ENCODE data around the gene FOXP1. TPM values are rescaled to one million over a fixed set of nuclear protein-coding genes. Genes with fewer than 3 reads are reported as not detected.
A peak's percentile ranks its signal among the peaks of the same experiment; 100 is the strongest.

The FOXP1 gene
- total RNA-seq, 2 experiments from 2014 or later = 203 to 205 TPM

DNA sequence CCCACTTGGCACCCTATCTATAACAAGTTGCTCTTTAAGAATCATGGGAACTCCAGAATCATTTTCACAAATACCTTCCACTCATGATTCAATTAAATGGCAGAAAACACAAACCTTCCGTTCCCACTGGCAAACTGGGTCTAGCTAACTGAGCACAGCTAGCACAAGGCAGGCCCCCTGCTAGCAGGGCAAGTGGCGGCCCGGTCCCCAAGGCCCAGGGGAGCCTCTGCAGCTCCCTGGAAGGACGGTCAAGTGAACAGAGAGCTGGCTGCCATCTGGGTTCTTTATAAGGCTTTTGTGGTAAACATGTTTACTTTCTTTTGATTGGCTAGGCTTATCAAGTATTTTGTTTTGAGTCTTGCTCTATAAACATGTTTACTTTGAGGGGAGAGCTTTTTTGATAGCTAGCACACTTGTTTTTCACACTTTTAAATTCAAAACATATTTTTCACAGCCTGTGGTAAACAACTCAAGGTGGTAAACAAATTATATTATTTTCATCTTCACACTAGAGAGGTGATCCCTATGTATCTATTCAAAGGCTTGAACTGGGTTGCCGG lies 81.4 kb downstream of the FOXP1 start:
- no peak overlapping the region for H3K27ac Mint-ChIP-seq
- peaks cover 45% of the 10 kb centered on the region for H3K36me3 Mint-ChIP-seq
- peaks cover 55% of the 10 kb centered on the region for H3K4me1 Mint-ChIP-seq
- no peak overlapping the region for H3K4me3 Mint-ChIP-seq
- no peak for DNase-seq
- H3K27me3 Mint-ChIP-seq = no peaks in the 10 kb centered on the region
- peaks cover 5% of the 10 kb centered on the region for H3K9me3 Mint-ChIP-seq

DNA sequence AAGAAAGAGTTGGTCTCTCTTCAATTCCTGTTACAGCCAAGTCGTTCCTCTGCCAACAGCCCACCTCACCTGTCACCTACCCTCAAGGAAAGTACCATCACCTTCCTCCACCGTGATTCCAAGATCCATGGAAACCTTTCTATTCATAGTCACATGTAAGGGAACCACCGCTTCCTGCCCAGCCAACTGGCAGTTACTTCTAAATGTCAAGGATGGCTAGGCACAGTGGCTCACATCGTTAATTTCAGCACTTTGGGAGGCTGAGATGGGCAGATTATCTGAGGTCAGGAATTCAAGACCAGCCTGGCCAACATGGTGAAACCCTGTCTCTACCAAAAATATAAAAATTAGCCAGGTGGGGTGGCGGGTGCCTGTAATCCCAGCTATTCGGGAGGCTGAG lies 82.8 kb downstream of the FOXP1 start:
- H3K4me1 Mint-ChIP-seq = peaks cover 68% of the 10 kb centered on the region
- DNase-seq = no peak
- no peaks in the 10 kb centered on the region for H3K27me3 Mint-ChIP-seq
- H3K27ac Mint-ChIP-seq = peak overlapping the region; percentile 14
- no peak overlapping the region for H3K4me3 Mint-ChIP-seq
- H3K9me3 Mint-ChIP-seq = peaks cover 5% of the 10 kb centered on the region
- peaks cover 48% of the 10 kb centered on the region for H3K36me3 Mint-ChIP-seq

- H3K9me3 Mint-ChIP-seq = peaks cover 5% of the 10 kb centered on the region
- no peak for DNase-seq
- no peak overlapping the region for H3K27ac Mint-ChIP-seq
- no peak overlapping the region for H3K4me3 Mint-ChIP-seq
- peaks cover 54% of the 10 kb centered on the region for H3K36me3 Mint-ChIP-seq
- no peaks in the 10 kb centered on the region for H3K27me3 Mint-ChIP-seq
- peaks cover 78% of the 10 kb centered on the region for H3K4me1 Mint-ChIP-seq
Observed at GRCh38 chr3:71499227-71499876, 84.2 kb downstream of the FOXP1 start.

GRCh38 chr3:71498543-71498942 lies 85.0 kb downstream of the FOXP1 start:
- H3K4me1 Mint-ChIP-seq = peaks cover 73% of the 10 kb centered on the region
- H3K36me3 Mint-ChIP-seq = peaks cover 50% of the 10 kb centered on the region
- no peaks in the 10 kb centered on the region for H3K27me3 Mint-ChIP-seq
- peaks cover 5% of the 10 kb centered on the region for H3K9me3 Mint-ChIP-seq
- no peak for DNase-seq
- H3K27ac Mint-ChIP-seq = peak overlapping the region; percentile 16
- H3K4me3 Mint-ChIP-seq = no peak overlapping the region

DNA sequence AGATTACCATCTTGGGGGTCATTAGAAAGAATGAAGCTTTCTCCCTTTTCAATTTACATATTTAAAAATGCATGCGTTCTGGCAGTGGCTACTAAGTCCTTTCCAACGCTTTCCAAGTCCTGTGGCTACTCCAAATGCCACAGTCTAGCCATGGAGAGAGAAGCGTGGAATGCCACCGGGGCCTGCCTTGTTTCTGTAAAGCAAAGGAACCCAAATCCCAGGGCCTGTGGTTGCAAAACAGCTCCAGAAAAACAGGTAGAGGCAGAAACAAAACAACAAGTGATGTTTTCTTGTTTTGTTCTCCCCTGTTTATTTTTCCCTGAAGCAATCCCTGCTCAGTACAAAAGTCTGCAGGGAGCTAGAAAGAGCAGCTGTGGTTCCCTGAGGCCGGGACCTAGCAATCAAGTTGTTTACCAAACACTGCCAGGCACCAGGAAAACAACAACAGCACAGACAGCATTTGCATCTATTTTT lies 85.5 kb downstream of the FOXP1 start:
- H3K9me3 Mint-ChIP-seq = peaks cover 5% of the 10 kb centered on the region
- peaks cover 49% of the 10 kb centered on the region for H3K36me3 Mint-ChIP-seq
- no peaks in the 10 kb centered on the region for H3K27me3 Mint-ChIP-seq
- H3K4me1 Mint-ChIP-seq = peaks cover 73% of the 10 kb centered on the region
- H3K27ac Mint-ChIP-seq = no peak overlapping the region
- DNase-seq = no peak
- no peak overlapping the region for H3K4me3 Mint-ChIP-seq

DNA sequence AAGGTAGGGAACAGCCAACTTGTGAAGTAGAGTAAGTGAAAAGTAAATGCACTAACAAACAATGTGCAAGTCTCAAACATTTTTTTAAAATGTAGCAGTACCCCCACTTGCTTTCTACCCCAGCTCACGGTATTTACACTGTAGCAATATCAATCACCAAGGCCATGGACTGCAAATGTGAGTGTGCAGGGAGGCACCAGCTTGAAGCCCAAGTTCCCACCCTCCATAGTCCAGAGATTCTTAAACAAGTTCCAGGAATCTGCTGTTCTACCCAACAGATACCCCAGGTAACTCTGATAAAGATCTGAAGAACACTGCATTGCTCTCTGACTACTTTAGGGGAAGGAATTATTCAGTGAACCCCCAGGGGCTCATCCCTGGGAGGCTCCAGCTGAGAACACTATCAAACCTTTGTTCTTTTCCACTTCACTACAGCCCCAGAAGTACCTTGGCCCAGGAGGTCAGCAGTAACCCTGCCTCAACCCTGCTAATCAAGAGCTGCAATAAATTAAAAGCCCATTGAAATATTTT lies 86.1 kb downstream of the FOXP1 start:
- H3K9me3 Mint-ChIP-seq = peaks cover 8% of the 10 kb centered on the region
- no peak for DNase-seq

DNA sequence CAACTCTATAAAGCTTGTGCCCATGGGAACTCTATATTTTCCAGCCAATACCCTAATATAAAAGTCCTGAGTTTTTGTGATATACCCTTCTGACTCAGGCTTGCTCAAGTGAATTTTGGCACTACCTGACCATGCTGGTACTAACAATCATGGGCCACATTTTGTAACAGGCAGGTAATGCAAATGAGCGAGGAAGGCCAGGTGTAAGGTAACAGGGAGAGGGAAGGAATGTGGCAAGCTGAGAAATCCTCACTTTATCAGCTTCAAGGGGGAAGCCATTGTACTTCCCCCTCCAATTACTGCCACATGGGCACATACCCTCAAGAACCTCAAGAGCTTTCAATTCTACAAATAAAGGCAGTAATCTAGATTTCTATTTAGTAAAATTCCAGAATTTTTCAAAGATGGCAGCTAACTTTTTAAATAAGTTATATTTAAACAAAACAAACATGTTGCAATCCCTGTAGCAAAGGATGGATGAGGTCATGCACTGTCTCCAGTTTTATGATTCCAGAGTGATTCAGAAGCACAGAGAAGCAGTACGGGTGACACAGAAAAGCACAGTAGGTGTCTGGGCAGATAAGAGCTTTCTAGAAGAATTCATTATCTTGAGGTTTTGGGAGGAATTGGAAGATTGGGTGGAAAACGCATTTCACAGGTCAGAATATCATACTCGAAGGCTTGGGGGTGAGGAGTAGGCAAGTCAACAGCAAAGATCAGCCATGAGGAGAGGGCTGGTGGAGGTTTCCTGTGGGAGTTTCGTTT lies 87.6 kb downstream of the FOXP1 start:
- no peak for DNase-seq
- Mint-ChIP-seq H3K9me3 (peaks cover 17% of the 10 kb centered on the region), H3K4me1 (peaks cover 74% of the 10 kb centered on the region), H3K27ac (peak overlapping the region; percentile 93), H3K27me3 (no peaks in the 10 kb centered on the region), H3K36me3 (peaks cover 60% of the 10 kb centered on the region), H3K4me3 (peak overlapping the region; percentile 50)

More for the DNA sequence above, 86.1 kb downstream of the FOXP1 start:
- Mint-ChIP-seq H3K4me3 (no peak overlapping the region), H3K4me1 (peaks cover 74% of the 10 kb centered on the region), H3K27me3 (no peaks in the 10 kb centered on the region), H3K36me3 (peaks cover 53% of the 10 kb centered on the region), H3K27ac (peak overlapping the region; percentile 93)

DNA sequence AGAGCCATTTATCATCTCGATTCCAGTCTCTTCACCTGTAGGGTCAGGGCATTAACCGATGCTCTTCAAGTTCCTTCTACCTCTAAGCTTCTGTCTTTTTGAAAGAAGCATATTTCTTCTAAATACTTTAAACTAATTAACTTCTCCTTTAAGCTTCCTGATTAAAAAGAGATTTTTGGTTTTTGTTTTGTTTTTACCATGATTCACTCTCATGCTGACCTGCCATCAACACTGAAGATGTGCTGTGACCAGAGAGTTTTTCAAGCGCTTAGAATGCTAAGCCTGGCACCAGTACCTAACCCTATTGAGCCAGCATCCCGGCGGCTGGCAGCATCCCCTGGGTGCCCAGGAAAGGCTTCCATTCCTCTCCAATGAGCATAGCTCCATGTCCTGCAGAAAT lies 89.3 kb downstream of the FOXP1 start:
- H3K4me3 Mint-ChIP-seq = peak overlapping the region; percentile 36
- peak overlapping the region; percentile 93 for H3K27ac Mint-ChIP-seq
- peaks cover 17% of the 10 kb centered on the region for H3K9me3 Mint-ChIP-seq
- H3K27me3 Mint-ChIP-seq = no peaks in the 10 kb centered on the region
- no peak for DNase-seq
- peaks cover 63% of the 10 kb centered on the region for H3K36me3 Mint-ChIP-seq
- peaks cover 79% of the 10 kb centered on the region for H3K4me1 Mint-ChIP-seq

GRCh38 chr3:71492974-71493771 lies 90.4 kb downstream of the FOXP1 start:
- Mint-ChIP-seq H3K36me3 (peaks cover 69% of the 10 kb centered on the region), H3K4me3 (peak overlapping the region; percentile 74), H3K27ac (peak overlapping the region; percentile 97), H3K9me3 (peaks cover 17% of the 10 kb centered on the region), H3K4me1 (peaks cover 79% of the 10 kb centered on the region), H3K27me3 (no peaks in the 10 kb centered on the region)
- no peak for DNase-seq

DNA sequence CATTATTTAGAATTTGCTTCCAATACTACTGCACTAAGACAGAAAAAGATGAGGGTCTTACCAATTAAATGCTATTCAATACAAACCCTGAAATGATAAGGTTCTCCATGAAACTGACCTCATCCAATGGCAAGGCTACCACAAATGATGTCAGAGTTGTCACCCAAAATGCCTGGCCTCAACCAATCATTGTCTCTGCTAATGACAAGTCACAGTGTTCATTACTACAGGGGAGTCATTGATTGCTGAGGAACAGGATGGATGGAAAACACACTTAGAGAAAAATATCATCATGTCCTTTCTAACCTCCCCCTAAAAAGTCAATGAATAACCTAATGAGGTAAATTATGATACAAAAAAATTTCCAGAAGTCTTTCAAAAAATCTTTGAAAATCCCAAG lies 91.0 kb downstream of the FOXP1 start:
- peak overlapping the region; percentile 74 for H3K4me3 Mint-ChIP-seq
- peak overlapping the region; percentile 97 for H3K27ac Mint-ChIP-seq
- peaks cover 68% of the 10 kb centered on the region for H3K36me3 Mint-ChIP-seq
- no peaks in the 10 kb centered on the region for H3K27me3 Mint-ChIP-seq
- no peak for DNase-seq
- H3K9me3 Mint-ChIP-seq = peaks cover 17% of the 10 kb centered on the region
- H3K4me1 Mint-ChIP-seq = peaks cover 81% of the 10 kb centered on the region

- peaks cover 17% of the 10 kb centered on the region for H3K9me3 Mint-ChIP-seq
- peaks cover 60% of the 10 kb centered on the region for H3K36me3 Mint-ChIP-seq
- H3K27ac Mint-ChIP-seq = peak overlapping the region; percentile 97
- no peak for DNase-seq
- H3K4me3 Mint-ChIP-seq = peak overlapping the region; percentile 68
- H3K4me1 Mint-ChIP-seq = peaks cover 79% of the 10 kb centered on the region
- H3K27me3 Mint-ChIP-seq = no peaks in the 10 kb centered on the region
Observed at GRCh38 chr3:71491154-71491752, 92.3 kb downstream of the FOXP1 start.

DNA sequence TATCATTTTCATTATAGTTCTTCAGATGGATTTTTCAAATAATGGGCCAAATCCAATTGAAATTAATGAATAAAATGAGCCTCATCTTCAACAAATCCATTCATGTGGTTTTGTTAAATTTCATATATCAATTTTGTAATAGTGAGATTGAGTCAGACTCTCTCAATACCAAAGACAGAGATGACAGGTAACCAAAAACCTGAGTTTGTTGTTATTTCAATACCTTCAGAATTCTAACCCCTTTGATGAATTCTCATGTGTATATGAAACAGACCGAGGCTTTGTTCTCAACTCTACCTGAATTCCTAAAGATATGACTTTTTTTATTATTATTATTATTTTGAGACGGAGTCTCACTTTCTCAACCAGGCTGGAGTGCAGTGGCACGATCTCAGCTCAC lies 92.8 kb downstream of the FOXP1 start:
- H3K9me3 Mint-ChIP-seq = peaks cover 17% of the 10 kb centered on the region
- peaks cover 61% of the 10 kb centered on the region for H3K36me3 Mint-ChIP-seq
- H3K27ac Mint-ChIP-seq = peak overlapping the region; percentile 97
- DNase-seq = no peak
- H3K4me1 Mint-ChIP-seq = peaks cover 78% of the 10 kb centered on the region
- no peak overlapping the region for H3K4me3 Mint-ChIP-seq
- no peaks in the 10 kb centered on the region for H3K27me3 Mint-ChIP-seq

GRCh38 chr3:71489315-71489761 lies 94.2 kb downstream of the FOXP1 start:
- Mint-ChIP-seq H3K27me3 (no peaks in the 10 kb centered on the region), H3K9me3 (peaks cover 17% of the 10 kb centered on the region), H3K4me1 (peaks cover 80% of the 10 kb centered on the region), H3K36me3 (peaks cover 58% of the 10 kb centered on the region), H3K27ac (peak overlapping the region; percentile 97), H3K4me3 (peak overlapping the region; percentile 47)
- no peak for DNase-seq

GRCh38 chr3:71488882-71489281 lies 94.6 kb downstream of the FOXP1 start:
- H3K9me3 Mint-ChIP-seq = peaks cover 17% of the 10 kb centered on the region
- DNase-seq = no peak
- H3K36me3 Mint-ChIP-seq = peaks cover 55% of the 10 kb centered on the region
- H3K4me1 Mint-ChIP-seq = peaks cover 80% of the 10 kb centered on the region
- peak overlapping the region; percentile 47 for H3K4me3 Mint-ChIP-seq
- no peaks in the 10 kb centered on the region for H3K27me3 Mint-ChIP-seq
- H3K27ac Mint-ChIP-seq = peak overlapping the region; percentile 97

Measured in activated naive CD8-positive, alpha-beta T cell treated with anti-CD3 and anti-CD28 coated beads for 36 hours (primary cell).